ENCODE data around the gene TROAP. TPM values are rescaled to one million over a fixed set of nuclear protein-coding genes. Genes with fewer than 3 reads are reported as not detected.

TROAP gene
- polyA plus RNA-seq, 4 donors, result 1.3 to 29.5 (median 16.0) TPM; not detected in 1

DNA sequence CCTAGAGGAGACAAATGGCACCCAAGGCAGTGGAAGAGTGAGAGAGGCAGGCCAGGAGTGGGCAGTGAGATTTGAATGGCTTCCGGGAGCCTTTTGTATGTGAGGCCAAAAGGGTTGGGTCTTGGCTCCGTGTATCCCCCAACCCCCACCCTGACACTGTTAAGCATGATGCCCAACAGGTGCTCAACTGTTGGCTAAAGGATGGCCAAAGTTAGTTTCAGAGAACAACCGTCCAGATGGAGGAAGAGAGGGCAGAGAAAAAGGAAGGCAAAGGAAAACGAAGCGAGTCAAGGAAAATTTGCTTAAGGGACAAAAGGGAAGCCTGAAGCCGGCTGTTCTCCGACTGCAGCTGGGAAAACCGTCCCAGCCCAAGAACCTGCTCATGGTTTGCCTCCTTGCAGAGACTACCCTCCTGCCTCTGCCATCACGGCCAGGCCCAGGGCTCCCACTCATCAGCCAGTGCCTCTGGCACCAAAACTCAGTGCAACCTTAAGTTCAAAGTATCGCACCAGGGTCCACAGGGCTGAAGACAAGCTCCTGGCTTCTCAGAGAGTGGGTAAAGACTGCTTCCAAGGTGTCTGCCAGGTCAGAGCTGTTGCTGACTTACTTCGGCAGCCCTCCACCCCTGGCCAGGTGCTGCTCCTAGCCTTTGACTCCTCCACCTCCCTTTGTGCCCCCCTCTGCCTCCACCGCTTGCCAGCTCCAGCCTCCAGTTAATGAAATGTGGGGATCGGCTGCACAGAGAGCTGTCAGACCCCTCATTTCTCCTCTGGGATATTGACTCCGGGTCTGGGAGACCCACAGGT, 18.1 kb downstream of the TROAP start:
- Histone ChIP-seq H3K27me3 (ENCODE audit: control insufficient read depth in 3 of 3, insufficient read depth in 3 of 3, low read length in 3 of 3) (peaks cover 0 to 98% (median 20%) of the 10 kb centered on the region in 3 donors), H3K27ac (ENCODE audit: low read depth in 1 of 3, low read length in 2 of 3) (no peak overlapping the region), H3K4me3 (ENCODE audit: low read depth in 1 of 3, low read length in 3 of 3) (no peak overlapping the region), H3K4me1 (ENCODE audit: control insufficient read depth in 3 of 3, insufficient read depth in 2 of 3, low read depth in 1 of 3, low read length in 2 of 3) (peaks cover 4 to 66% (median 11%) of the 10 kb centered on the region in 3 donors), H3K36me3 (ENCODE audit: control insufficient read depth in 3 of 3, insufficient read depth in 2 of 3, low read depth in 1 of 3, low read length in 3 of 3) (no peaks in the 10 kb centered on the region), H3K9me3 (ENCODE audit: control insufficient read depth in 2 of 2, insufficient read depth in 1 of 2, low read depth in 1 of 2, low read length in 1 of 2) (no peaks in the 10 kb centered on the region)
- 45 to 50% (median 50%) methylated on average over 14 of the region's 14 CpGs for WGBS, 3 donors
- DNase-seq (peak in 1 of 2 donors; percentile 16), FAIRE-seq (no peak)

DNA sequence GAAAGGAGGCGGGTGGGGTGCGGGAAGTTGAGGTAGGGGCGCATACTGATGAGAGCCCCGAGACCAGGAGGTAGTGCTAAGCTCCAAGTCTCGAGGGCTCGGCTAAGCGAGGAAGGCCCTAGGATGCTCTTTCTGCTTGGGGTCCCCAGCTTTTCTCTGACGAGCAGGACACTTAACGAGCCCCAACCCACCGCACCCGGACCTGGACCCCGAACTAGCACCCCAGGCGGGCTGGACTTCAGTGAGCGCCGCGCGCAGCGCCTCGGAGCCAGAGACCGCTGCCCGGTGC, 18.7 kb downstream of the TROAP start:
- H3K27ac ChIP-seq (ENCODE audit: low read depth in 1 of 3, low read length in 2 of 3), result no peak overlapping the region
- H3K9me3 ChIP-seq (ENCODE audit: control insufficient read depth in 2 of 2, insufficient read depth in 1 of 2, low read depth in 1 of 2, low read length in 1 of 2), result no peaks in the 10 kb centered on the region
- peaks cover 0 to 98% (median 19%) of the 10 kb centered on the region in 3 donors for H3K27me3 ChIP-seq (ENCODE audit: control insufficient read depth in 3 of 3, insufficient read depth in 3 of 3, low read length in 3 of 3)
- 35 to 57% (median 52%) methylated on average over 20 to 21 of the region's 21 CpGs for WGBS, 3 donors
- peaks cover 4 to 70% (median 14%) of the 10 kb centered on the region in 3 donors for H3K4me1 ChIP-seq (ENCODE audit: control insufficient read depth in 3 of 3, insufficient read depth in 2 of 3, low read depth in 1 of 3, low read length in 2 of 3)
- peak overlapping the region in 1 of 3 donors; percentile 37 for H3K4me3 ChIP-seq (ENCODE audit: low read depth in 1 of 3, low read length in 3 of 3)
- H3K36me3 ChIP-seq (ENCODE audit: control insufficient read depth in 3 of 3, insufficient read depth in 2 of 3, low read depth in 1 of 3, low read length in 3 of 3), result no peaks in the 10 kb centered on the region
- DNase-seq (no peak), FAIRE-seq (no peak)

DNA sequence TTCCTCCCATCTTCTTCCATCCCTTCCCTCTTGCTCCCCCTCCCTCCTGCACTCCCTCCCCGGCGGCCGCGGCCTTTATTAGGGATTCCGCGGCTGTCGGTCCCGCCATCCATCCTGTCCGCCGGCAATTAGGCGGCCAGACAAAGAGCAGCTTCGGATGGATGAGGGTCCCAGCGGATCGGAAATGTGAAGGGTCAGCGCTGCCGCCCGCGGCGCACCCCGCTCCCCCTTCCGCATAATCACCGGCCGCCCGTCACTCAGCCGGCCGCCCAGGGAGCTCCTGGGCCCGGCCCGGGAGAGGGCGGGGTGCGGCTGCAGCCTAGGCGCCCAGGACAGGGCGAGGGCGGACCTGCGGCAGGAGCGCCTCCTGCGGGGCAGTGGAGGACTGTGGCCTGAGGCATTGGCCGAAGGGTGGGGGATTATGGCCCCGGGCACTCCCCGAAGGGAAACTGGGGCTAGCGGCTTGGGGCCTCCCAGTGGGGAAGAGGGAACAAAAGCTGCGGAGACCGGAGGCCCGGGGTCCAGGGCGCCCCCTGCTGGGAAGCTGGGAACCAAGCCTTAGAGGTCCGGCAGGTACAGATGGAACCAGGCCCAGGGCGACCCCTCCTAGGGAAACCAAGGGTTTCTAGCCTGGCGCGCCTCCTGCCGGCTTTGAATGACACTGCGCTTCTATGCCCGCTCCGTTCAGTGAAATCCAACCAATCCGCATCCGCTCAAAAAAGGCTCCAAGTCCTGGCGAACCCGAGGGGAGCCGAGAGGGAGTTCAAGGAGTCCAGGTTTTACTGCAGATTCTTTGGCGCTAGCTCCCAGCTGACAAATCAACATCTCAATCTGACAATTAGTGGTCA, 19.2 kb downstream of the TROAP start:
- Histone ChIP-seq H3K9me3 (ENCODE audit: control insufficient read depth in 2 of 2, insufficient read depth in 1 of 2, low read depth in 1 of 2, low read length in 1 of 2) (no peaks in the 10 kb centered on the region), H3K27ac (ENCODE audit: low read depth in 1 of 3, low read length in 2 of 3) (no peak overlapping the region), H3K36me3 (ENCODE audit: control insufficient read depth in 3 of 3, insufficient read depth in 2 of 3, low read depth in 1 of 3, low read length in 3 of 3) (no peaks in the 10 kb centered on the region), H3K4me1 (ENCODE audit: control insufficient read depth in 3 of 3, insufficient read depth in 2 of 3, low read depth in 1 of 3, low read length in 2 of 3) (peaks cover 4 to 70% (median 14%) of the 10 kb centered on the region in 3 donors), H3K4me3 (ENCODE audit: low read depth in 1 of 3, low read length in 3 of 3) (peak overlapping the region in 2 of 3 donors; percentile 33 to 37), H3K27me3 (ENCODE audit: control insufficient read depth in 3 of 3, insufficient read depth in 3 of 3, low read length in 3 of 3) (peaks cover 0 to 98% (median 20%) of the 10 kb centered on the region in 3 donors)
- DNase-seq (peak; percentile 77 to 85), FAIRE-seq (no peak)
- 1 to 2% (median 2%) methylated on average over 53 to 58 of the region's 58 CpGs for WGBS, 3 donors

DNA sequence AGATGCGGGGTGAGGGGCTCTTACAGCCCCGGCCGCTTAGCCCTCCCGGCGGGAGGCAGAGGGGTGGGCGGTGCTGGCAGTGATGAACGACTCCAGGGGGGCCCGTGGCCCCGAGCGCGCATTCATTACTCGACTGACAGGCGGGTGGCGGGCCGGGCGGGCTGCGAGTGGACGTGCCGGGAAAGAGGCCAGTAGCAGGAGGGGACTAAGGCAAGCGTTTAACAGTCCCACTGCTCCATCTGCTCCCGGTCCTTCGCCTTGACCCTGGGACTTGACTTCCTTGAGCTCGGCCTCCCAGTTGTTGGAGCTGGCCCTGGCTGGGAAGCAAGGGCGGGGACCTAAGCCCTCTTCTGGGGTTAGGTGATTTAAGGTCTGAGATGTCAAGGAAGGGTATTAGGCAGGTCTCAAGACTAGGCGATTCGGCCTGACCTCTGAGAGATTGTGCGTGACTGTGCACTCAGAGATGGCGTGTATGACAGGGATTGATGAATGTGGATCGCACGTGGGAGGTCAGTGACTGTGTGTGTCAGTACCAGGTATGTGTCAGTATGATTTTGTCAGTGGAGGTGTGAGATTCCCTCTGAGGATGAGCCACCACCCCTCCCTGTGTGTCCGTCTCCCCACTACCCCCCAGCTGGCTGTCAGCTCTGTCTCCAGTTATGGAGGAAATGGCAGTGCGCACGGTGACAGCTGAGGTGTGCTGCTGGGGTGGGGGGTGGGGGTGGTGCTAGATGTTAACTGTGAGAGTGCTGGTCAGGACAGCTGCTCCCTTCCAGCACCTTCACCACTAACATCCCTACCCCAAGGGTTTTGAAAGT, 20.1 kb downstream of the TROAP start:
- peak overlapping the region in 1 of 3 donors; percentile 33 for H3K4me3 ChIP-seq (ENCODE audit: low read depth in 1 of 3, low read length in 3 of 3)
- FAIRE-seq (no peak), DNase-seq (no peak)
- no peaks in the 10 kb centered on the region for H3K9me3 ChIP-seq (ENCODE audit: control insufficient read depth in 2 of 2, insufficient read depth in 1 of 2, low read depth in 1 of 2, low read length in 1 of 2)
- no peaks in the 10 kb centered on the region for H3K36me3 ChIP-seq (ENCODE audit: control insufficient read depth in 3 of 3, insufficient read depth in 2 of 3, low read depth in 1 of 3, low read length in 3 of 3)
- WGBS, 3 donors, result 2 to 4% (median 3%) methylated on average over 33 of the region's 33 CpGs
- peaks cover 4 to 66% (median 14%) of the 10 kb centered on the region in 3 donors for H3K4me1 ChIP-seq (ENCODE audit: control insufficient read depth in 3 of 3, insufficient read depth in 2 of 3, low read depth in 1 of 3, low read length in 2 of 3)
- H3K27me3 ChIP-seq (ENCODE audit: control insufficient read depth in 3 of 3, insufficient read depth in 3 of 3, low read length in 3 of 3), result peaks cover 0 to 98% (median 20%) of the 10 kb centered on the region in 3 donors
- no peak overlapping the region for H3K27ac ChIP-seq (ENCODE audit: low read depth in 1 of 3, low read length in 2 of 3)

DNA sequence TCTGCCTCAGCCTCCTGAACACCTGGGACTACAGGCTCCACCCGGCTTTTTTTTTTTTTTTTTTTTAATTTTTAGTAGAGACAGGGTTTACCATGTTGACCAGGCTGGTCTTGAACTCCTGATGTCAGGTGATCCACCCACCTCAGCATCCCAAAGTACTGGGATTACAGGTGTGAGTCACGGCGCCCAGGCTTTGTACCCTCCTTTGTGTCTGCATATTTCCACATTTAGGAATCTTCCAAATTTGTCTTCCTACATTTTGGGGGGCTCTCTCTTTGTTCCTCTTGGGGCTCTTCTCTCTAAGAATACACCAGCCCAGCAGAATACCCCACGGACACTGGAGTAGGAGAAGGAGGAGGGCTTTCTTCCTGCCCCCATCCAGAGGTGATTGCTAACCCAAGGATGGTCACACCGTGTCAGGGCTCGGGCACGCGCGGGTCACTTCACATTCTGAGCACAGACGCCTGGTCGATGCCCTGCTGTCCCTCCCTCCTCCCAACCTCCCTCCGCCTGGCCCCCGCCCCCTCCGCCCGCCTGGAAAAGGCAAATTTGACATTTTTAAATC, 21.5 kb downstream of the TROAP start:
- Histone ChIP-seq H3K9me3 (ENCODE audit: control insufficient read depth in 2 of 2, insufficient read depth in 1 of 2, low read depth in 1 of 2, low read length in 1 of 2) (no peaks in the 10 kb centered on the region), H3K4me1 (ENCODE audit: control insufficient read depth in 3 of 3, insufficient read depth in 2 of 3, low read depth in 1 of 3, low read length in 2 of 3) (peaks cover 6 to 70% (median 14%) of the 10 kb centered on the region in 3 donors), H3K27ac (ENCODE audit: low read depth in 1 of 3, low read length in 2 of 3) (no peak overlapping the region), H3K27me3 (ENCODE audit: control insufficient read depth in 3 of 3, insufficient read depth in 3 of 3, low read length in 3 of 3) (peaks cover 0 to 84% (median 20%) of the 10 kb centered on the region in 3 donors), H3K36me3 (ENCODE audit: control insufficient read depth in 3 of 3, insufficient read depth in 2 of 3, low read depth in 1 of 3, low read length in 3 of 3) (peaks cover 0 to 8% (median 0%) of the 10 kb centered on the region in 3 donors), H3K4me3 (ENCODE audit: low read depth in 1 of 3, low read length in 3 of 3) (no peak overlapping the region)
- FAIRE-seq (no peak), DNase-seq (no peak)
- WGBS, 3 donors, result 12 to 14% (median 13%) methylated on average over 15 of the region's 15 CpGs

DNA sequence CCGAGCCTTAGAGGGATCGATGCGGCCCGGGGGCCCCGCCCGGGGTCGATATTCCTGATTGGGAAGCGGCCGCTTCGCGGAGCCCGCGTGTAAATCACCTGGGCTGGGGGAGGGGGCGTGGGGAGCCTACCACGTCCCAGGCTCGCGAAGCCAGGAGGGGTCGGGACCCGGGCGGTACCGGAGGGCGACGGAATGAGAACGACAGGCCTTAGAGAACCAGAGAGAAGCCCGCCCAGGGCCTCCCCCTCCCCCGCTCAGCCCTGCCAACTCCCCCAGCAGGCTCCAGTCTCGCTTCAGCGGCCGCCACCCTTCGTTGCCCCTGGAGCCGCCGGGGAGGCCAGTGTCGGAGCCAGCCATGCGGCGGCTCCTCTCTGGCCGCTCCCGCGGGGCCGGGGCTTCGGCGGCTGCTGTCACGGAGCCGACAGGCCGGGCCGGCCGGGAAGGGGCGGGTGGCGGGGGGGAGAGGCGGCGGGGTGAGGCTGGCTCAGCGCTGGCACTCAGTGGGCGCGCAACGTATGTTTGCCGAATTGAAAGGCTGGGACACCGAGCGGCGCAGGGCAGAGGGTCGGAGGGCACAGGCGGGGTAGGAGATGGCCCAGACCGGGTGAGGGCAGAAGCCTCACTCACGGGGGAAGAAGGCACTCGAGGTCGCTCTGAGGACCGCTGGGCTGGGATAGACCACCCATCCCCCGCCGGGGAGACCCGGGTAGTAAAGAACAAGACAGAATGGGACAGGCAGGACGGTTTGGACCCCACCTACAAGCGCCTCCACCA, 22.2 kb downstream of the TROAP start:
- FAIRE-seq, result no peak
- Histone ChIP-seq H3K27ac (ENCODE audit: low read depth in 1 of 3, low read length in 2 of 3) (no peak overlapping the region), H3K4me3 (ENCODE audit: low read depth in 1 of 3, low read length in 3 of 3) (peak overlapping the region in 2 of 3 donors; percentile 19 to 49), H3K27me3 (ENCODE audit: control insufficient read depth in 3 of 3, insufficient read depth in 3 of 3, low read length in 3 of 3) (peaks cover 0 to 77% (median 19%) of the 10 kb centered on the region in 3 donors), H3K9me3 (ENCODE audit: control insufficient read depth in 2 of 2, insufficient read depth in 1 of 2, low read depth in 1 of 2, low read length in 1 of 2) (no peaks in the 10 kb centered on the region), H3K36me3 (ENCODE audit: control insufficient read depth in 3 of 3, insufficient read depth in 2 of 3, low read depth in 1 of 3, low read length in 3 of 3) (peaks cover 0 to 8% (median 0%) of the 10 kb centered on the region in 3 donors), H3K4me1 (ENCODE audit: control insufficient read depth in 3 of 3, insufficient read depth in 2 of 3, low read depth in 1 of 3, low read length in 2 of 3) (peaks cover 6 to 64% (median 14%) of the 10 kb centered on the region in 3 donors)
- WGBS, 3 donors, result 1 to 2% (median 1%) methylated on average over 44 to 70 of the region's 70 CpGs
- DNase-seq, result peak in 1 of 2 donors; percentile 49

DNA sequence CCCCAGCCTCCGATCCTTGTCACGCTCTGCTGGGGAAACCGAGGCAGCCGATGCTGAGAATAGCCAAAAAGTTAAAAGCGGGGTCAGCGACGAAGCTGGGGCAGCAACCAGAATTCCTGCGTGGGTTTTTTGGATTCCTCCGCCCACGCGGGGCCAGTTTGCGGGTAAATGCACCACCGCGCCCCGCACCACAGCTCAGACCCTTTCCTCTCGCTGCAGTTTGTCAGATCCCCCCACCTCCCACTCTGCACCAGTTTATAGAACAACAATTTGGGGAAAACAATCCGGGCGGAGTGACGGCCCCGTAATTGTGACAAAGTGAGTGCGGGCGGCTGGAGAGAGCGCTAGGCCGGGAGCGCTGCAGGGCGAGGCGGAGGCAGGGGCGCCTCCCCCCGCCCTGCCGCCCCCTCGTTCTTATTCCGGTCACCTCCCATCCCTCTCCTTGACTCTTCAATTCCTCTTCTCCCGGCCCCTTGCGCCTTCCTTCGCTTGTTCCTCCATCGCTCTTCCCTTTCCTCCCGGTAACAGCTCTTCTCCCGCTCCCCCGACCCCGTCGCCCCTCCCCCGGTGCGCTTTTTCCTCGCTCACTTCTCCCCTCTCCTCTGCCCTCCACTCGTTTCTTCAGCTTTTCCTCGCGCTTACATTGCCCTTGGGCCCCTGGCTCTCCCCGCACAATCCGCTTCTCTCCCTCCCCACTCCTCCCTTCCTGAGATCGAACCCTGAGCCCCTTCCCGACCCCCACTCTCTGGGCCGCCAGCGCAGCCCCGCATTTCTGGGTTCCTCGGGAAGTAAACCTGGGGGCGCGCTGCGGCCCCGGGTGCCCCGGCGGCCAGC, 23.0 kb downstream of the TROAP start:
- H3K4me3 ChIP-seq (ENCODE audit: low read depth in 1 of 3, low read length in 3 of 3), result peak overlapping the region in 2 of 3 donors; percentile 49 to 56
- peaks cover 0 to 9% (median 0%) of the 10 kb centered on the region in 3 donors for H3K36me3 ChIP-seq (ENCODE audit: control insufficient read depth in 3 of 3, insufficient read depth in 2 of 3, low read depth in 1 of 3, low read length in 3 of 3)
- WGBS, 3 donors, result 2% methylated on average over 55 to 61 of the region's 61 CpGs
- H3K9me3 ChIP-seq (ENCODE audit: control insufficient read depth in 2 of 2, insufficient read depth in 1 of 2, low read depth in 1 of 2, low read length in 1 of 2), result no peaks in the 10 kb centered on the region
- H3K27me3 ChIP-seq (ENCODE audit: control insufficient read depth in 3 of 3, insufficient read depth in 3 of 3, low read length in 3 of 3), result peaks cover 0 to 71% (median 17%) of the 10 kb centered on the region in 3 donors
- H3K4me1 ChIP-seq (ENCODE audit: control insufficient read depth in 3 of 3, insufficient read depth in 2 of 3, low read depth in 1 of 3, low read length in 2 of 3), result peaks cover 6 to 64% (median 14%) of the 10 kb centered on the region in 3 donors
- H3K27ac ChIP-seq (ENCODE audit: low read depth in 1 of 3, low read length in 2 of 3), result no peak overlapping the region
- DNase-seq (peak in 1 of 2 donors; percentile 34), FAIRE-seq (no peak)

All from small intestine (tissue), 7 donors.